ENCODE measurements around the gene CD27. TPM values are rescaled to one million over a fixed set of nuclear protein-coding genes. Genes with fewer than 3 reads are reported as not detected.

Gene CD27
- total and polyA plus RNA-seq, 2 of the 8 experiments (the other 6 are each of a cell fraction or from before 2014, with no cell fraction given) = 0.28 to 0.39 TPM

GRCh38 chr12:6423267-6424007, 21.3 kb upstream of the CD27 start (continued):
- TF ChIP-seq USF2 (IDR thresholded peaks at IDR 0.05; ENCODE audit: low read length) (peak; percentile 20; the same call in 1 of the 2 replicates), SP1 (IDR thresholded peaks at IDR 0.05; ENCODE audit: low read depth, low read length) (no peak), TAF1 (IDR thresholded peaks at IDR 0.05; ENCODE audit: low read depth, low read length) (0 out of 2 replicates have a peak, but pooled peaks have one; percentile 11), GTF2F1 (IDR thresholded peaks at IDR 0.05; ENCODE audit: borderline replicate concordance, low read depth, low read length) (no peak), YY1 (IDR thresholded peaks at IDR 0.05; ENCODE audit: low read depth, low read length) (peak; percentile 82), NANOG (IDR thresholded peaks at IDR 0.05; ENCODE audit: insufficient read depth, low read depth, low read length, poor library complexity, severe bottlenecking) (peak; percentile 7), TAF7 (optimal IDR thresholded peaks at IDR 0.05; ENCODE audit: borderline replicate concordance, low read depth, low read length) (no peak), KDM1A (IDR thresholded peaks at IDR 0.05; ENCODE audit: borderline replicate concordance, low read length) (no peak), RBBP5 (IDR thresholded peaks at IDR 0.05; ENCODE audit: borderline replicate concordance, low read depth, low read length) (no peak), SIN3A (conservative IDR thresholded peaks at IDR 0.05 in 1 of 2, IDR thresholded peaks at IDR 0.05 in 1 of 2; ENCODE audit: low read depth in 1 of 2, low read length in 2 of 2) (0 out of 4 replicates have a peak, but pooled peaks of 1 of the 2 experiments have one; percentile 38), SP4 (IDR thresholded peaks at IDR 0.05; ENCODE audit: low read length) (no peak), KDM5A (IDR thresholded peaks at IDR 0.05; ENCODE audit: low read length) (no peak), RFX5 (IDR thresholded peaks at IDR 0.05; ENCODE audit: borderline replicate concordance, low read depth, low read length) (no peak), SIRT6 (IDR thresholded peaks at IDR 0.05; ENCODE audit: low read length) (no peak), RAD21 (IDR thresholded peaks at IDR 0.05 in 1 of 2, conservative IDR thresholded peaks at IDR 0.05 in 1 of 2; ENCODE audit: low read depth in 2 of 2, low read length in 2 of 2) (peak; percentile 97 to 99), SUZ12 (IDR thresholded peaks at IDR 0.05; ENCODE audit: low read length) (no peak), TEAD4 (IDR thresholded peaks at IDR 0.05; ENCODE audit: low read depth, low read length) (no peak)
- TF ChIP-seq, protein P1, sequence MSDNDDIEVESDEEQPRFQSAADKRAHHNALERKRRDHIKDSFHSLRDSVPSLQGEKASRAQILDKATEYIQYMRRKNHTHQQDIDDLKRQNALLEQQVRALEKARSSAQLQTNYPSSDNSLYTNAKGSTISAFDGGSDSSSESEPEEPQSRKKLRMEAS (IDR thresholded peaks at IDR 0.05) = peak; percentile 95
- TF ChIP-seq, protein P2, sequence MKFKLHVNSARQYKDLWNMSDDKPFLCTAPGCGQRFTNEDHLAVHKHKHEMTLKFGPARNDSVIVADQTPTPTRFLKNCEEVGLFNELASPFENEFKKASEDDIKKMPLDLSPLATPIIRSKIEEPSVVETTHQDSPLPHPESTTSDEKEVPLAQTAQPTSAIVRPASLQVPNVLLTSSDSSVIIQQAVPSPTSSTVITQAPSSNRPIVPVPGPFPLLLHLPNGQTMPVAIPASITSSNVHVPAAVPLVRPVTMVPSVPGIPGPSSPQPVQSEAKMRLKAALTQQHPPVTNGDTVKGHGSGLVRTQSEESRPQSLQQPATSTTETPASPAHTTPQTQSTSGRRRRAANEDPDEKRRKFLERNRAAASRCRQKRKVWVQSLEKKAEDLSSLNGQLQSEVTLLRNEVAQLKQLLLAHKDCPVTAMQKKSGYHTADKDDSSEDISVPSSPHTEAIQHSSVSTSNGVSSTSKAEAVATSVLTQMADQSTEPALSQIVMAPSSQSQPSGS (IDR thresholded peaks at IDR 0.05; ENCODE audit: low read length) = no peak
- TF ChIP-seq, protein P3, sequence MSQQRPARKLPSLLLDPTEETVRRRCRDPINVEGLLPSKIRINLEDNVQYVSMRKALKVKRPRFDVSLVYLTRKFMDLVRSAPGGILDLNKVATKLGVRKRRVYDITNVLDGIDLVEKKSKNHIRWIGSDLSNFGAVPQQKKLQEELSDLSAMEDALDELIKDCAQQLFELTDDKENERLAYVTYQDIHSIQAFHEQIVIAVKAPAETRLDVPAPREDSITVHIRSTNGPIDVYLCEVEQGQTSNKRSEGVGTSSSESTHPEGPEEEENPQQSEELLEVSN (IDR thresholded peaks at IDR 0.05) = peak; percentile 91
